ENCODE results near the gene PARP1. TPM values are rescaled to one million over a fixed set of nuclear protein-coding genes. Genes with fewer than 3 reads are reported as not detected.

Gene PARP1
- polyA plus RNA-seq, 4 donors = 17.4 to 54.2 (median 35.2) TPM

DNA sequence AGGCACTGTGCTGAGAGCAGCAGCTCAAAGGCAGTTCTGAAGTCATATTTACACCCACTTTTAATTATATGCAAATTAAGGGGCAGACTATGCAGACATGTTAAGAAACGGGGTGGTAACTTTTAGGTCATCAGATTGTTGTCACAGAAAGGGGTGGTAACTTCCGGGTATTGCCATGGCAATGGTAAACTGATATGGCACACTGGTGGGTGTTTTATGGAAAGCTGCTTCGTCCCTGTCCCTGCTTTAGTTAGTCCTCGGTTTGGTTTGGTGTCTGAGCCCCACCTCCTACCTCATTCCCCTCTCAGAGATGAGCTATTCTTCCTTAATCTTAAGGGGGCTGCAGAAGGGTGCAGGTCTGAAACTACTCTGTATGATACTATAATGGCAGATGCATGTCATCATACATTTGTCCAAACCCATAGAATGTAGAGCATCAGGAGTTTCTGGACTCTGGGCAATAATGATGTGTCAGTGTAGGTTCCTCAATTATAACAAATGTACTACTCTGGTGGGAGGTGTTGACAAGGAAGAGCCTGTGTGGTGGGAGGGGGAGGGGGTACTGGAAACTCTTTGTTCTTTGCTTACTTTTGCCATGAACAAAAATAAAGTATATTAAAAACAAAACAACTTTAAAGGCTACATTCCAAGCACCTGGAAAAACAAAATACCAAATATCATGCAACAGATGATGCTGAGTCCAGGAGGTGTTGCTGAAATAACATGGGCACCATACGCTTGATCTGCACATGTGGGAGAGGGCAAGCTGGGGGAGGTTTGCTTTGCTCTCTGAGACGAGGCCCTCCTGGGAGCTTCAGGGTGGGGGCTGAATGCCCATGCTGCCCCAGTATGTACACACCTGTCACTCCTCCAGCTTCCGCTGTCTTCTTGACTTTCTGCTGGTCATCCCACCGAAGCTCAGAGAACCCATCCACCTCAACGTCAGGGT is 6.3 kb downstream of the PARP1 start:
- 84 to 85% (median 84%) methylated on average over 9 of the region's 9 CpGs for WGBS, 3 donors
- Histone ChIP-seq H3K27me3 (ENCODE audit: control insufficient read depth in 3 of 3, insufficient read depth in 3 of 3, low read length in 3 of 3) (no peaks in the 10 kb centered on the region), H3K4me1 (ENCODE audit: control insufficient read depth in 3 of 3, insufficient read depth in 2 of 3, low read depth in 1 of 3, low read length in 2 of 3) (peaks cover 0 to 12% (median 8%) of the 10 kb centered on the region in 3 donors), H3K27ac (ENCODE audit: low read depth in 1 of 3, low read length in 2 of 3) (no peak overlapping the region), H3K4me3 (ENCODE audit: low read depth in 1 of 3, low read length in 3 of 3) (no peak overlapping the region), H3K9me3 (ENCODE audit: control insufficient read depth in 2 of 2, insufficient read depth in 1 of 2, low read depth in 1 of 2, low read length in 1 of 2) (no peaks in the 10 kb centered on the region), H3K36me3 (ENCODE audit: control insufficient read depth in 3 of 3, insufficient read depth in 2 of 3, low read depth in 1 of 3, low read length in 3 of 3) (peaks cover 4 to 60% (median 17%) of the 10 kb centered on the region in 3 donors)
- no peak for DNase-seq
- FAIRE-seq = no peak

DNA sequence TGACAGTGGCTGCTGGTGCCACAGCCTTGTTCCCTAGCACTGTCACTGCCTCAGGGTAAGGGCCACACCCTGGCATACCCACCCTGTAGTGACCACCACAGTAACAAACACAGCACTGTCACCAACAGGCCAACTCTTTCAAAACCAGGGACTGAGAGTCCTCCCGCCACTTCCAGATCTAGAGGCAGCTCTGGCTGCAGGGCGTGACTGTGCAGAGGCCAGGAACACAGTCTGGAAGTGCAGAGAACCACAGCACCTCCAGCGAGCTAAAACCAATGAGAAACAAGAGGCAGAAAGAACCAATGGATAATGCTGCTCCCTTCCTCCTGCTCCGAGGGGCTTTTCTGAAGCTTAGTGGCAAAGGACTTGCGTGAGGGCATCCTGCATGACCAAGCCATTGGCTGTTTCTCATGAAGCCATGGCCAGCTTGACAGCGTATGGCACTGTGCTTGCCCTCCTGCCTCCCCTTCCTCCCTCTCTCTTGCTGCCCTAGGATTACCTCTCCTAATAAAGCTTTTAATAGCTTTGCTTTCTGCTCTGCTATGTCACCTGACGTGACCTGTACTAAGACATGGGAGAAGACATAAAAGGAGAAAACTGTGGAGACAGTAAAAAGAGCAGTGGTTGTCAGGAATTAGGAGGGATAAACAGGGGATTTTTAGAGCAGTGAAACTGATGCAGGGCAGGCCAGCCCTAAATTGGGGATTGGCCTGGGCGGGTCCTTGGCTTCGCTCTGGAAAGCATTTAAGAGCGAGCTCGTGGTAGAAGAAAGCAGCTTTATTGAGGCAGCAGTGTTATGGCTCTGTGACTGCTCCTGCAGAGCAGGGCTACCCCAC is 7.2 kb downstream of the PARP1 start:
- H3K27me3 ChIP-seq (ENCODE audit: control insufficient read depth in 3 of 3, insufficient read depth in 3 of 3, low read length in 3 of 3) = no peaks in the 10 kb centered on the region
- no peak overlapping the region for H3K4me3 ChIP-seq (ENCODE audit: low read depth in 1 of 3, low read length in 3 of 3)
- no peak overlapping the region for H3K27ac ChIP-seq (ENCODE audit: low read depth in 1 of 3, low read length in 2 of 3)
- WGBS, 3 donors = 86 to 92% (median 91%) methylated on average over 11 of the region's 11 CpGs
- DNase-seq = no peak
- H3K36me3 ChIP-seq (ENCODE audit: control insufficient read depth in 3 of 3, insufficient read depth in 2 of 3, low read depth in 1 of 3, low read length in 3 of 3) = peaks cover 4 to 61% (median 17%) of the 10 kb centered on the region in 3 donors
- peaks cover 0 to 6% (median 5%) of the 10 kb centered on the region in 3 donors for H3K4me1 ChIP-seq (ENCODE audit: control insufficient read depth in 3 of 3, insufficient read depth in 2 of 3, low read depth in 1 of 3, low read length in 2 of 3)
- no peak for FAIRE-seq
- no peaks in the 10 kb centered on the region for H3K9me3 ChIP-seq (ENCODE audit: control insufficient read depth in 2 of 2, insufficient read depth in 1 of 2, low read depth in 1 of 2, low read length in 1 of 2)

GRCh38 chr1:226397955-226398636 is 9.8 kb downstream of the PARP1 start:
- H3K4me1 ChIP-seq (ENCODE audit: control insufficient read depth in 3 of 3, insufficient read depth in 2 of 3, low read depth in 1 of 3, low read length in 2 of 3) = no peaks in the 10 kb centered on the region
- no peaks in the 10 kb centered on the region for H3K9me3 ChIP-seq (ENCODE audit: control insufficient read depth in 2 of 2, insufficient read depth in 1 of 2, low read depth in 1 of 2, low read length in 1 of 2)
- H3K27me3 ChIP-seq (ENCODE audit: control insufficient read depth in 3 of 3, insufficient read depth in 3 of 3, low read length in 3 of 3) = no peaks in the 10 kb centered on the region
- H3K27ac ChIP-seq (ENCODE audit: low read depth in 1 of 3, low read length in 2 of 3) = no peak overlapping the region
- no peak overlapping the region for H3K4me3 ChIP-seq (ENCODE audit: low read depth in 1 of 3, low read length in 3 of 3)
- DNase-seq (no peak), FAIRE-seq (no peak)
- peaks cover 4 to 53% (median 17%) of the 10 kb centered on the region in 3 donors for H3K36me3 ChIP-seq (ENCODE audit: control insufficient read depth in 3 of 3, insufficient read depth in 2 of 3, low read depth in 1 of 3, low read length in 3 of 3)
- WGBS, 3 donors = 93 to 97% (median 94%) methylated on average over 7 of the region's 7 CpGs

- no peaks in the 10 kb centered on the region for H3K9me3 ChIP-seq (ENCODE audit: control insufficient read depth in 2 of 2, insufficient read depth in 1 of 2, low read depth in 1 of 2, low read length in 1 of 2)
- H3K36me3 ChIP-seq (ENCODE audit: control insufficient read depth in 3 of 3, insufficient read depth in 2 of 3, low read depth in 1 of 3, low read length in 3 of 3) = peaks cover 6 to 48% (median 17%) of the 10 kb centered on the region in 3 donors
- no peaks in the 10 kb centered on the region for H3K4me1 ChIP-seq (ENCODE audit: control insufficient read depth in 3 of 3, insufficient read depth in 2 of 3, low read depth in 1 of 3, low read length in 2 of 3)
- DNase-seq (no peak), FAIRE-seq (no peak)
- no peaks in the 10 kb centered on the region for H3K27me3 ChIP-seq (ENCODE audit: control insufficient read depth in 3 of 3, insufficient read depth in 3 of 3, low read length in 3 of 3)
- H3K4me3 ChIP-seq (ENCODE audit: low read depth in 1 of 3, low read length in 3 of 3) = no peak overlapping the region
- H3K27ac ChIP-seq (ENCODE audit: low read depth in 1 of 3, low read length in 2 of 3) = no peak overlapping the region
- WGBS, 3 donors = 83 to 92% (median 86%) methylated on average over 8 of the region's 8 CpGs
These were observed 10.6 kb downstream of the PARP1 start for GRCh38 chr1:226397011-226397926.

DNA sequence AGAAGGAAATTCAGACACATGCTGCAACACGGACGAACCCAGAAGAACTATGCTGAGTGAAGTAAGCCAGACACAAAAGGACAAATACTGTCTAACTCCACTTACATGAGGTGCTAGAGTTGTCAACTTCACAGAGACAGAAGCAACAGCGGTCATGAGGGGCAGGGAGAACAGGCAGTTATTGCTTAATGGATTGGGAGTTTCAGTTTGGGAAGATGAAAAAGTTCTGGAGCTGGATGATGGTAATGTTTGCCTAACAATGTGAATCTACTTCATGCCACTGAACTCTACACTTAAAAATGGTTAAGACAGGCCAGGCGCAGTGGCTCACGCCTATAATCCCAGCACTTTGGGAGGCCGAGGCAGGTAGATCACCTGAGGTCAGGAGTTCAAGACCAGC is 12.1 kb downstream of the PARP1 start:
- no peaks in the 10 kb centered on the region for H3K9me3 ChIP-seq (ENCODE audit: control insufficient read depth in 2 of 2, insufficient read depth in 1 of 2, low read depth in 1 of 2, low read length in 1 of 2)
- no peaks in the 10 kb centered on the region for H3K27me3 ChIP-seq (ENCODE audit: control insufficient read depth in 3 of 3, insufficient read depth in 3 of 3, low read length in 3 of 3)
- WGBS, 3 donors = 87 to 95% (median 94%) methylated on average over 6 of the region's 6 CpGs
- no peaks in the 10 kb centered on the region for H3K4me1 ChIP-seq (ENCODE audit: control insufficient read depth in 3 of 3, insufficient read depth in 2 of 3, low read depth in 1 of 3, low read length in 2 of 3)
- peaks cover 3 to 44% (median 16%) of the 10 kb centered on the region in 3 donors for H3K36me3 ChIP-seq (ENCODE audit: control insufficient read depth in 3 of 3, insufficient read depth in 2 of 3, low read depth in 1 of 3, low read length in 3 of 3)
- FAIRE-seq (no peak), DNase-seq (no peak)
- no peak overlapping the region for H3K27ac ChIP-seq (ENCODE audit: low read depth in 1 of 3, low read length in 2 of 3)
- H3K4me3 ChIP-seq (ENCODE audit: low read depth in 1 of 3, low read length in 3 of 3) = no peak overlapping the region

DNA sequence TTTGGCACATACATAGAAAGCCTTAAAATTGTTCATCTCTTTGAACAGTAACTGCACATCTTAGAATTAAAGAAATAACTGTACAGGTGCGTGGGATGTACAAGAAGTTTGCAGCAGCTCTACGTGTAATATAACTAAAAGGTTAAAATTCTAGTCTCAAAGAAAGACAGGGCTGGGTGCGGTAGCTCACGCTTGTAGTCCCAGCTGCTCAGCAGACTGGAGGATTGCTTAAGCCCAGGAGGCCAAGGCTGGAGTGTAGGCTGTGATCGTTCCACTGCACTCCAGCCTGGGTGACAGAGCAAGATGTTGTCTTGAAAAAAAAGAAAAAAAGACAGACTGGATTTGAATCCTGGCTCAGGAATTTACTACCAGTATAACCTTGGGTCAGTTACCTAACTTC is 13.4 kb downstream of the PARP1 start:
- no peak overlapping the region for H3K27ac ChIP-seq (ENCODE audit: low read depth in 1 of 3, low read length in 2 of 3)
- DNase-seq (no peak), FAIRE-seq (no peak)
- H3K4me3 ChIP-seq (ENCODE audit: low read depth in 1 of 3, low read length in 3 of 3) = no peak overlapping the region
- H3K27me3 ChIP-seq (ENCODE audit: control insufficient read depth in 3 of 3, insufficient read depth in 3 of 3, low read length in 3 of 3) = no peaks in the 10 kb centered on the region
- peaks cover 12 to 46% (median 18%) of the 10 kb centered on the region in 3 donors for H3K36me3 ChIP-seq (ENCODE audit: control insufficient read depth in 3 of 3, insufficient read depth in 2 of 3, low read depth in 1 of 3, low read length in 3 of 3)
- no peaks in the 10 kb centered on the region for H3K9me3 ChIP-seq (ENCODE audit: control insufficient read depth in 2 of 2, insufficient read depth in 1 of 2, low read depth in 1 of 2, low read length in 1 of 2)
- WGBS, 3 donors = 84 to 93% (median 91%) methylated on average over 5 of the region's 5 CpGs
- H3K4me1 ChIP-seq (ENCODE audit: control insufficient read depth in 3 of 3, insufficient read depth in 2 of 3, low read depth in 1 of 3, low read length in 2 of 3) = no peaks in the 10 kb centered on the region

DNA sequence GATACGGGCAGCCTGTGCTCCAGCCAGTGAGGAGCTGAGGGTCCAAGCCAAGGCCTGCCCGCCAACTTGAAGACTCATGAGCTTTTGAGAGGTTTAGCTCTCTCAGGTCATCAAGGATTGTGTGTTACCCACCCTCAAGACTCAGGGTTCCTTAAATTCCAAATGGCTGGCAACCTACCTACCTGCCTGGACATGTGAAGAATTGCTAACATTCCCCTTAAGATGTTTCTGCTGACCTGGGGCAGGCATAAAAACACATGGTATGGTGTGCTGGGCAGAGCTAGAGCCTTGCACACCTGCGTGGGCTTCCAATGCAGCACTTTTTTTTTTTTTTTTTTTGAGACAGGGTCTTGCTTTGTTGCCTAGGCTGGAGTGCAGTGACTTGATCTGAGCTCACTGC is 17.2 kb downstream of the PARP1 start:
- no peak overlapping the region for H3K27ac ChIP-seq (ENCODE audit: low read depth in 1 of 3, low read length in 2 of 3)
- H3K36me3 ChIP-seq (ENCODE audit: control insufficient read depth in 3 of 3, insufficient read depth in 2 of 3, low read depth in 1 of 3, low read length in 3 of 3) = peaks cover 29 to 59% (median 31%) of the 10 kb centered on the region in 3 donors
- DNase-seq = no peak
- H3K9me3 ChIP-seq (ENCODE audit: control insufficient read depth in 2 of 2, insufficient read depth in 1 of 2, low read depth in 1 of 2, low read length in 1 of 2) = no peaks in the 10 kb centered on the region
- no peaks in the 10 kb centered on the region for H3K4me1 ChIP-seq (ENCODE audit: control insufficient read depth in 3 of 3, insufficient read depth in 2 of 3, low read depth in 1 of 3, low read length in 2 of 3)
- H3K4me3 ChIP-seq (ENCODE audit: low read depth in 1 of 3, low read length in 3 of 3) = no peak overlapping the region
- no peak for FAIRE-seq
- 98 to 100% (median 100%) methylated on average over 3 of the region's 3 CpGs for WGBS, 3 donors
- H3K27me3 ChIP-seq (ENCODE audit: control insufficient read depth in 3 of 3, insufficient read depth in 3 of 3, low read length in 3 of 3) = no peaks in the 10 kb centered on the region

Data from small intestine (tissue), 7 donors.